ENCODE data around the gene LYSMD4. TPM values are rescaled to one million over a fixed set of nuclear protein-coding genes. Genes with fewer than 3 reads are reported as not detected.

LYSMD4 gene
- total RNA-seq, 1 donor from 2014 or later: 16.4 TPM

- Mint-ChIP-seq H3K36me3 (ENCODE audit: low read depth) (no peaks in the 10 kb centered on the region), H3K4me1 (peaks cover 14% of the 10 kb centered on the region), H3K27ac (ENCODE audit: unreplicated experiment) (peak overlapping the region; percentile 52)
Measured at GRCh38 chr15:99702895-99703602, 30.2 kb downstream of the LYSMD4 start.

DNA sequence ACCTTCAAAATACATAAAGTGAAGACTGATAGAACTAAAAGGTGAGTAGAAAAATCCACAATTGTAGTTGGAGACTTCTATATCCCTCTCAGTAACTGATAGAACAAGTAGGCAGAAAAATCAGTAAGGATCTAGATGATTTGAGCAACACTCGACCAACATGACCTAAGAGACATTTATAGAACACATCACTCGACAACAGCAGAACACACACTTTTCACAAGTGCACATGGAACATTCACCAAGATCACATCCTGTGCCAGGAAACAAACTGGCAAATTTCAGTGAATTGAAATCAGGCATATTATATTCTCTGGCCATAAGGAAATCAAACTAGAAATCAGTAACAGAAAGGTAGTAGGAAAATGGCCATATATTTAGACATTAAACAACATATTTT is 37.1 kb downstream of the LYSMD4 start:
- no peak for DNase-seq (ENCODE audit: low read depth, low spot score)
- TF ChIP-seq, protein P1, sequence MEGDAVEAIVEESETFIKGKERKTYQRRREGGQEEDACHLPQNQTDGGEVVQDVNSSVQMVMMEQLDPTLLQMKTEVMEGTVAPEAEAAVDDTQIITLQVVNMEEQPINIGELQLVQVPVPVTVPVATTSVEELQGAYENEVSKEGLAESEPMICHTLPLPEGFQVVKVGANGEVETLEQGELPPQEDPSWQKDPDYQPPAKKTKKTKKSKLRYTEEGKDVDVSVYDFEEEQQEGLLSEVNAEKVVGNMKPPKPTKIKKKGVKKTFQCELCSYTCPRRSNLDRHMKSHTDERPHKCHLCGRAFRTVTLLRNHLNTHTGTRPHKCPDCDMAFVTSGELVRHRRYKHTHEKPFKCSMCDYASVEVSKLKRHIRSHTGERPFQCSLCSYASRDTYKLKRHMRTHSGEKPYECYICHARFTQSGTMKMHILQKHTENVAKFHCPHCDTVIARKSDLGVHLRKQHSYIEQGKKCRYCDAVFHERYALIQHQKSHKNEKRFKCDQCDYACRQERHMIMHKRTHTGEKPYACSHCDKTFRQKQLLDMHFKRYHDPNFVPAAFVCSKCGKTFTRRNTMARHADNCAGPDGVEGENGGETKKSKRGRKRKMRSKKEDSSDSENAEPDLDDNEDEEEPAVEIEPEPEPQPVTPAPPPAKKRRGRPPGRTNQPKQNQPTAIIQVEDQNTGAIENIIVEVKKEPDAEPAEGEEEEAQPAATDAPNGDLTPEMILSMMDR (conservative IDR thresholded peaks at IDR 0.05): no peak

More at GRCh38 chr15:99702895-99703602, 30.2 kb downstream of the LYSMD4 start:
- no peaks in the 10 kb centered on the region for H3K9me3 Mint-ChIP-seq
- H3K4me3 Mint-ChIP-seq: no peak overlapping the region
- TF ChIP-seq, protein P1 (conservative IDR thresholded peaks at IDR 0.05): no peak
- no peaks in the 10 kb centered on the region for H3K27me3 Mint-ChIP-seq (ENCODE audit: low read depth)
- DNase-seq (ENCODE audit: low read depth, low spot score): no peak

GRCh38 chr15:99692825-99693224 is 40.4 kb downstream of the LYSMD4 start:
- H3K9me3 Mint-ChIP-seq: no peaks in the 10 kb centered on the region
- H3K36me3 Mint-ChIP-seq (ENCODE audit: low read depth): peaks cover 39% of the 10 kb centered on the region
- H3K27ac Mint-ChIP-seq (ENCODE audit: unreplicated experiment): no peak overlapping the region
- DNase-seq (ENCODE audit: low read depth, low spot score): no peak
- no peaks in the 10 kb centered on the region for H3K4me1 Mint-ChIP-seq
- H3K4me3 Mint-ChIP-seq: no peak overlapping the region
- TF ChIP-seq, protein P1 (conservative IDR thresholded peaks at IDR 0.05): no peak
- no peaks in the 10 kb centered on the region for H3K27me3 Mint-ChIP-seq (ENCODE audit: low read depth)

More for the DNA sequence above, 37.1 kb downstream of the LYSMD4 start:
- H3K4me1 Mint-ChIP-seq: no peaks in the 10 kb centered on the region
- no peaks in the 10 kb centered on the region for H3K27me3 Mint-ChIP-seq (ENCODE audit: low read depth)
- no peak overlapping the region for H3K4me3 Mint-ChIP-seq
- no peaks in the 10 kb centered on the region for H3K9me3 Mint-ChIP-seq
- peaks cover 16% of the 10 kb centered on the region for H3K36me3 Mint-ChIP-seq (ENCODE audit: low read depth)
- no peak overlapping the region for H3K27ac Mint-ChIP-seq (ENCODE audit: unreplicated experiment)

- Mint-ChIP-seq H3K4me3 (no peak overlapping the region), H3K4me1 (no peaks in the 10 kb centered on the region), H3K9me3 (peaks cover 28% of the 10 kb centered on the region), H3K36me3 (ENCODE audit: low read depth) (peaks cover 75% of the 10 kb centered on the region), H3K27ac (ENCODE audit: unreplicated experiment) (no peak overlapping the region), H3K27me3 (ENCODE audit: low read depth) (no peaks in the 10 kb centered on the region)
- DNase-seq (ENCODE audit: low read depth, low spot score): no peak
- TF ChIP-seq, protein P1 (conservative IDR thresholded peaks at IDR 0.05): no peak
Measured at GRCh38 chr15:99686290-99686689, 46.9 kb downstream of the LYSMD4 start.

DNA sequence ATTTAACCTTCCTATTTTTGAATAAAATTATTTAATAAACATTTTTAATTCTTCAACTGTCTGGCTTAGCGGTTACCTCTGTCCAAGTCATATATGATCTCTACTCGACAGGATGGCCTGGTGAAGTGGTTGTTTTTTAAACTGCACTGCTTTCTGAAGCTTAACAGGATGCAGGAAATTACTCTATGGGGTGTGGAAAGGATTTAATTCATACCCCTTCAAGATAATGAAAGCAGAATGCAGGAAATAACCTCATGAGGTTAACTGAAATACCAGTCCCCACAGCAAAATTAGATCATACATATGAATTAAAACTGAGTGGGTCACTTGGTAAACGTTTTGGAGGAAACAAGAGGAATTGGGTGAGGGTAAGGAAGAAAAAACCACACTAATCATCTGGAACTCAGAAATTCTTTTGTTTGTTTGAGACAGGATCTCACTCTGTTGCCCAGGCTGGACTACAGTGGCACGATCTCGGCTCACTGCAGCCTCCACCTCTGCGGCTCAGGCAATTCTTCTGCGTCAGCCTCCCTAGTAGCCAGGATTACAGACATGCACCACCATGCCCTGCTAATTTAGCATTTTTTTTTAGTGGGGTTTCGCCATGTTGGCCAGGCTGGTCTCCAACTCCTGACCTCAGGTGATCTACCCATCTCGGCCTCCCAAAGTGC is 50.1 kb downstream of the LYSMD4 start:
- DNase-seq (ENCODE audit: low read depth, low spot score): no peak
- H3K27ac Mint-ChIP-seq (ENCODE audit: unreplicated experiment): no peak overlapping the region
- peaks cover 28% of the 10 kb centered on the region for H3K9me3 Mint-ChIP-seq
- no peaks in the 10 kb centered on the region for H3K4me1 Mint-ChIP-seq
- H3K27me3 Mint-ChIP-seq (ENCODE audit: low read depth): no peaks in the 10 kb centered on the region
- H3K36me3 Mint-ChIP-seq (ENCODE audit: low read depth): peaks cover 64% of the 10 kb centered on the region
- H3K4me3 Mint-ChIP-seq: no peak overlapping the region
- TF ChIP-seq, protein P1 (conservative IDR thresholded peaks at IDR 0.05): no peak
